WTC11 (cell line): ENCODE results near the gene TCN2. TPM values are rescaled to one million over a fixed set of nuclear protein-coding genes. Genes with fewer than 3 reads are reported as not detected.

Source experiments
- ATAC-seq: fragments of 200-7000 bp; cut with Tn5 transposase; 2 replicates; pipeline ENCODE4 v1.10.0; 2021; ENCODE audit warnings: mild to moderate bottlenecking, moderate library complexity
- CTCF ChIA-PET: fragments of 300-600 bp; sonication (Branson Sonifier 250); formaldehyde crosslinking; loops from one replicate; lab custom pipeline; 2021; ENCODE audit warnings: antibody characterized with exemption; lab: Charles Lee
- POLR2A ChIA-PET: fragments of 350-600 bp; sonication (Branson Sonifier 250); formaldehyde crosslinking; loops from one replicate; lab custom pipeline; 2021; ENCODE audit warnings: antibody characterized with exemption; lab: Charles Lee
- DNase-seq: peaks from one replicate; pipeline ENCODE4 v3.0.0; 2021; ENCODE audit warnings: low spot score
- H3K27ac Mint-ChIP-seq: 2 replicates; pipeline ENCODE4 v1.8.0; 2021; ENCODE audit warnings: mixed read lengths
- H3K27me3 Mint-ChIP-seq: 2 replicates; pipeline ENCODE4 v1.8.0; 2021; ENCODE audit warnings: low read depth, mild to moderate bottlenecking, moderate library complexity, mixed read lengths
- H3K36me3 Mint-ChIP-seq: 2 replicates; pipeline ENCODE4 v1.8.0; 2021; ENCODE audit warnings: mixed read lengths
- H3K4me1 Mint-ChIP-seq: 2 replicates; pipeline ENCODE4 v1.8.0; 2022; ENCODE audit warnings: mixed read lengths
- H3K4me3 Mint-ChIP-seq: 2 replicates; pipeline ENCODE4 v1.8.0; 2021; ENCODE audit warnings: mild to moderate bottlenecking, moderate library complexity, mixed read lengths
- H3K9me3 Mint-ChIP-seq: 2 replicates; pipeline ENCODE4 v1.8.0; 2021; ENCODE audit warnings: mixed read lengths
- AFF4 ChIP-seq: sonication (generic); formaldehyde crosslinking; IDR thresholded peaks from 2 replicates; pipeline ENCODE4 v1.8.1; 2023; ENCODE audit warnings: mild to moderate bottlenecking, missing genetic modification reagents, borderline replicate concordance
- ARID4B ChIP-seq: sonication (generic); formaldehyde crosslinking; IDR thresholded peaks from 2 replicates; pipeline ENCODE4 v1.8.0; 2023; ENCODE audit warnings: missing genetic modification reagents, mild to moderate bottlenecking, borderline replicate concordance
- ATF1 ChIP-seq: sonication (generic); formaldehyde crosslinking; IDR thresholded peaks from 2 replicates; pipeline ENCODE4 v1.8.1; 2023; ENCODE audit warnings: mild to moderate bottlenecking, moderate library complexity, missing genetic modification reagents
- CBFB ChIP-seq: sonication (generic); formaldehyde crosslinking; IDR thresholded peaks from 2 replicates; pipeline ENCODE4 v1.8.1; 2022; ENCODE audit warnings: mild to moderate bottlenecking, low read depth, missing genetic modification reagents
- ERG ChIP-seq: fragments of 250-450 bp; sonication (Bioruptor Pico); IDR thresholded peaks from 2 replicates; pipeline ENCODE4 v1.8.0; 2021; ENCODE audit warnings: mild to moderate bottlenecking
- ETV6 ChIP-seq: sonication (generic); formaldehyde crosslinking; IDR thresholded peaks from 2 replicates; pipeline ENCODE4 v1.8.1; 2022; ENCODE audit warnings: mild to moderate bottlenecking, missing genetic modification reagents
- FOXK1 ChIP-seq: sonication (generic); formaldehyde crosslinking; IDR thresholded peaks from 2 replicates; pipeline ENCODE4 v1.8.0; 2022; ENCODE audit warnings: mild to moderate bottlenecking, moderate library complexity, missing genetic modification reagents
- FOXP1 ChIP-seq: sonication (generic); formaldehyde crosslinking; IDR thresholded peaks from 2 replicates; pipeline ENCODE4 v1.8.0; 2022; ENCODE audit warnings: missing genetic modification reagents, mild to moderate bottlenecking, moderate library complexity, borderline replicate concordance
- HMGA2 ChIP-seq: fragments of 250-450 bp; sonication (Bioruptor Pico); IDR thresholded peaks from 2 replicates; pipeline ENCODE4 v1.4.0; 2021; ENCODE audit warnings: mild to moderate bottlenecking, moderate library complexity
- JAZF1 ChIP-seq: fragments of 250-450 bp; sonication (Bioruptor Pico); IDR thresholded peaks from 2 replicates; pipeline ENCODE4 v1.9.0; 2021; ENCODE audit warnings: moderate library complexity, mild to moderate bottlenecking, inconsistent platforms
- NFYB ChIP-seq: sonication (generic); formaldehyde crosslinking; conservative IDR thresholded peaks from 2 replicates; pipeline ENCODE4 v1.8.0; 2022; ENCODE audit warnings: low read depth, missing genetic modification reagents
- PRRX2 ChIP-seq: fragments of 250-450 bp; sonication (Bioruptor Pico); IDR thresholded peaks from 2 replicates; pipeline ENCODE4 v1.8.0; 2021; ENCODE audit warnings: mild to moderate bottlenecking
- TEAD4 ChIP-seq: sonication (generic); formaldehyde crosslinking; IDR thresholded peaks from 2 replicates; pipeline ENCODE4 v1.8.0; 2022; ENCODE audit warnings: mild to moderate bottlenecking, missing genetic modification reagents
- ZBTB21 ChIP-seq: sonication (generic); formaldehyde crosslinking; IDR thresholded peaks from 2 replicates; pipeline ENCODE4 v1.8.1; 2023; ENCODE audit warnings: mild to moderate bottlenecking, missing genetic modification reagents, borderline replicate concordance
- ZMAT4 ChIP-seq: fragments of 250-450 bp; sonication (Bioruptor Pico); IDR thresholded peaks from 2 replicates; pipeline ENCODE4 v1.9.0; 2021; ENCODE audit warnings: mild to moderate bottlenecking
- ZNF317 ChIP-seq: sonication (generic); formaldehyde crosslinking; IDR thresholded peaks from 2 replicates; pipeline ENCODE4 v1.8.1; 2023; ENCODE audit warnings: low read depth, mild to moderate bottlenecking, moderate library complexity, missing genetic modification reagents, borderline replicate concordance
- total RNA-seq: library from RNA; stranded (reverse); gene quantifications from 3 replicates; pipeline ENCODE4 v1.2.3, GENCODE V29; 2021
- TF ChIP-seq, protein P1 (sequence below): sonication (generic); formaldehyde crosslinking; conservative IDR thresholded peaks from 2 replicates; pipeline ENCODE4 v1.8.1; 2023; ENCODE audit warnings: mild to moderate bottlenecking, low read depth, missing genetic modification reagents, moderate library complexity
- TF ChIP-seq, protein P2 (sequence below): sonication (generic); formaldehyde crosslinking; IDR thresholded peaks from 2 replicates; pipeline ENCODE4 v1.8.1; 2023; ENCODE audit warnings: mild to moderate bottlenecking, missing genetic modification reagents, moderate library complexity
- TF ChIP-seq, protein P3 (sequence below): sonication (generic); formaldehyde crosslinking; IDR thresholded peaks from 2 replicates; pipeline ENCODE4 v1.8.1; 2023; ENCODE audit warnings: mild to moderate bottlenecking, missing genetic modification reagents
- TF ChIP-seq, protein P4 (sequence below): sonication (generic); formaldehyde crosslinking; IDR thresholded peaks from 2 replicates; pipeline ENCODE4 v1.8.0; 2022; ENCODE audit warnings: mild to moderate bottlenecking, missing genetic modification reagents

TCN2 gene
- total RNA-seq, 1 experiment from 2014 or later: 39.0 TPM

GRCh38 chr22:30662040-30662439 is 55.1 kb downstream of the TCN2 start:
- no peaks in the 10 kb centered on the region for H3K36me3 Mint-ChIP-seq
- H3K4me1 Mint-ChIP-seq: peaks cover 9% of the 10 kb centered on the region
- CTCF ChIA-PET: interaction anchor here (0.6 to 1.5 kb wide), 3 partner anchors 12 to 60 kb away, joined by 4 read pairs; no protein-coding TSS in a partner anchor
- DNase-seq (no peak), ATAC-seq (no peak)
- H3K27ac Mint-ChIP-seq: no peak overlapping the region
- POLR2A ChIA-PET: interaction anchor here (0.6 kb wide), 1 partner anchor 33 kb away, joined by 3 read pairs; no protein-coding TSS in a partner anchor
- TF ChIP-seq FOXP1 (CRISPR knock-in tag) (no peak), ZNF317 (no peak), ERG (CRISPR knock-in tag) (no peak), HMGA2 (CRISPR knock-in tag) (no peak), FOXK1 (CRISPR knock-in tag) (no peak), ETV6 (CRISPR knock-in tag) (no peak), NFYB (CRISPR knock-in tag) (no peak), ARID4B (CRISPR knock-in tag) (no peak), ATF1 (CRISPR knock-in tag) (no peak), ZMAT4 (CRISPR knock-in tag) (no peak), PRRX2 (CRISPR knock-in tag) (no peak), CBFB (CRISPR knock-in tag) (no peak), AFF4 (no peak), TEAD4 (CRISPR knock-in tag) (no peak), JAZF1 (CRISPR knock-in tag) (no peak), ZBTB21 (CRISPR knock-in tag) (no peak)
- TF ChIP-seq, protein P1, sequence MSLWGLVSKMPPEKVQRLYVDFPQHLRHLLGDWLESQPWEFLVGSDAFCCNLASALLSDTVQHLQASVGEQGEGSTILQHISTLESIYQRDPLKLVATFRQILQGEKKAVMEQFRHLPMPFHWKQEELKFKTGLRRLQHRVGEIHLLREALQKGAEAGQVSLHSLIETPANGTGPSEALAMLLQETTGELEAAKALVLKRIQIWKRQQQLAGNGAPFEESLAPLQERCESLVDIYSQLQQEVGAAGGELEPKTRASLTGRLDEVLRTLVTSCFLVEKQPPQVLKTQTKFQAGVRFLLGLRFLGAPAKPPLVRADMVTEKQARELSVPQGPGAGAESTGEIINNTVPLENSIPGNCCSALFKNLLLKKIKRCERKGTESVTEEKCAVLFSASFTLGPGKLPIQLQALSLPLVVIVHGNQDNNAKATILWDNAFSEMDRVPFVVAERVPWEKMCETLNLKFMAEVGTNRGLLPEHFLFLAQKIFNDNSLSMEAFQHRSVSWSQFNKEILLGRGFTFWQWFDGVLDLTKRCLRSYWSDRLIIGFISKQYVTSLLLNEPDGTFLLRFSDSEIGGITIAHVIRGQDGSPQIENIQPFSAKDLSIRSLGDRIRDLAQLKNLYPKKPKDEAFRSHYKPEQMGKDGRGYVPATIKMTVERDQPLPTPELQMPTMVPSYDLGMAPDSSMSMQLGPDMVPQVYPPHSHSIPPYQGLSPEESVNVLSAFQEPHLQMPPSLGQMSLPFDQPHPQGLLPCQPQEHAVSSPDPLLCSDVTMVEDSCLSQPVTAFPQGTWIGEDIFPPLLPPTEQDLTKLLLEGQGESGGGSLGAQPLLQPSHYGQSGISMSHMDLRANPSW (CRISPR knock-in tag): no peak
- TF ChIP-seq, protein P2, sequence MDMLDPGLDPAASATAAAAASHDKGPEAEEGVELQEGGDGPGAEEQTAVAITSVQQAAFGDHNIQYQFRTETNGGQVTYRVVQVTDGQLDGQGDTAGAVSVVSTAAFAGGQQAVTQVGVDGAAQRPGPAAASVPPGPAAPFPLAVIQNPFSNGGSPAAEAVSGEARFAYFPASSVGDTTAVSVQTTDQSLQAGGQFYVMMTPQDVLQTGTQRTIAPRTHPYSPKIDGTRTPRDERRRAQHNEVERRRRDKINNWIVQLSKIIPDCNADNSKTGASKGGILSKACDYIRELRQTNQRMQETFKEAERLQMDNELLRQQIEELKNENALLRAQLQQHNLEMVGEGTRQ (CRISPR knock-in tag): no peak
- TF ChIP-seq, protein P3, sequence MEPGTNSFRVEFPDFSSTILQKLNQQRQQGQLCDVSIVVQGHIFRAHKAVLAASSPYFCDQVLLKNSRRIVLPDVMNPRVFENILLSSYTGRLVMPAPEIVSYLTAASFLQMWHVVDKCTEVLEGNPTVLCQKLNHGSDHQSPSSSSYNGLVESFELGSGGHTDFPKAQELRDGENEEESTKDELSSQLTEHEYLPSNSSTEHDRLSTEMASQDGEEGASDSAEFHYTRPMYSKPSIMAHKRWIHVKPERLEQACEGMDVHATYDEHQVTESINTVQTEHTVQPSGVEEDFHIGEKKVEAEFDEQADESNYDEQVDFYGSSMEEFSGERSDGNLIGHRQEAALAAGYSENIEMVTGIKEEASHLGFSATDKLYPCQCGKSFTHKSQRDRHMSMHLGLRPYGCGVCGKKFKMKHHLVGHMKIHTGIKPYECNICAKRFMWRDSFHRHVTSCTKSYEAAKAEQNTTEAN (CRISPR knock-in tag): no peak
- TF ChIP-seq, protein P4, sequence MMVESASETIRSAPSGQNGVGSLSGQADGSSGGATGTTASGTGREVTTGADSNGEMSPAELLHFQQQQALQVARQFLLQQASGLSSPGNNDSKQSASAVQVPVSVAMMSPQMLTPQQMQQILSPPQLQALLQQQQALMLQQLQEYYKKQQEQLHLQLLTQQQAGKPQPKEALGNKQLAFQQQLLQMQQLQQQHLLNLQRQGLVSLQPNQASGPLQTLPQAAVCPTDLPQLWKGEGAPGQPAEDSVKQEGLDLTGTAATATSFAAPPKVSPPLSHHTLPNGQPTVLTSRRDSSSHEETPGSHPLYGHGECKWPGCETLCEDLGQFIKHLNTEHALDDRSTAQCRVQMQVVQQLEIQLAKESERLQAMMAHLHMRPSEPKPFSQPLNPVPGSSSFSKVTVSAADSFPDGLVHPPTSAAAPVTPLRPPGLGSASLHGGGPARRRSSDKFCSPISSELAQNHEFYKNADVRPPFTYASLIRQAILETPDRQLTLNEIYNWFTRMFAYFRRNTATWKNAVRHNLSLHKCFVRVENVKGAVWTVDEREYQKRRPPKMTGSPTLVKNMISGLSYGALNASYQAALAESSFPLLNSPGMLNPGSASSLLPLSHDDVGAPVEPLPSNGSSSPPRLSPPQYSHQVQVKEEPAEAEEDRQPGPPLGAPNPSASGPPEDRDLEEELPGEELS (CRISPR knock-in tag): no peak
- no peak overlapping the region for H3K4me3 Mint-ChIP-seq
- H3K27me3 Mint-ChIP-seq: peaks cover 11% of the 10 kb centered on the region
- 0 out of 2 replicates have a peak, but pooled peaks cover 7% of the 10 kb centered on the region for H3K9me3 Mint-ChIP-seq
